ENCODE measurements around the gene XRCC4.

- TF ChIP-seq, protein P1, sequence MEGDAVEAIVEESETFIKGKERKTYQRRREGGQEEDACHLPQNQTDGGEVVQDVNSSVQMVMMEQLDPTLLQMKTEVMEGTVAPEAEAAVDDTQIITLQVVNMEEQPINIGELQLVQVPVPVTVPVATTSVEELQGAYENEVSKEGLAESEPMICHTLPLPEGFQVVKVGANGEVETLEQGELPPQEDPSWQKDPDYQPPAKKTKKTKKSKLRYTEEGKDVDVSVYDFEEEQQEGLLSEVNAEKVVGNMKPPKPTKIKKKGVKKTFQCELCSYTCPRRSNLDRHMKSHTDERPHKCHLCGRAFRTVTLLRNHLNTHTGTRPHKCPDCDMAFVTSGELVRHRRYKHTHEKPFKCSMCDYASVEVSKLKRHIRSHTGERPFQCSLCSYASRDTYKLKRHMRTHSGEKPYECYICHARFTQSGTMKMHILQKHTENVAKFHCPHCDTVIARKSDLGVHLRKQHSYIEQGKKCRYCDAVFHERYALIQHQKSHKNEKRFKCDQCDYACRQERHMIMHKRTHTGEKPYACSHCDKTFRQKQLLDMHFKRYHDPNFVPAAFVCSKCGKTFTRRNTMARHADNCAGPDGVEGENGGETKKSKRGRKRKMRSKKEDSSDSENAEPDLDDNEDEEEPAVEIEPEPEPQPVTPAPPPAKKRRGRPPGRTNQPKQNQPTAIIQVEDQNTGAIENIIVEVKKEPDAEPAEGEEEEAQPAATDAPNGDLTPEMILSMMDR (IDR thresholded peaks at IDR 0.05 in 2 of 3, conservative IDR thresholded peaks at IDR 0.05 in 1 of 3; ENCODE audit: borderline replicate concordance in 1 of 3, insufficient read depth in 1 of 3, low read depth in 2 of 3, low read length in 2 of 3) = no peak
- TF ChIP-seq YY1 (IDR thresholded peaks at IDR 0.05; ENCODE audit: extremely low read depth, insufficient replicate concordance, low read depth, low read length) (no peak), POLR2A (IDR thresholded peaks at IDR 0.05; ENCODE audit: borderline replicate concordance, extremely low read depth, insufficient read depth, insufficient read length) (no peak), MAX (IDR thresholded peaks at IDR 0.05) (no peak)
Observed at GRCh38 chr5:83209963-83210362, 132.6 kb downstream of the XRCC4 start.
